HG02571 (cell line): ENCODE results near the gene ABL2.
"Not testable (repeated sequence)": the region's sequence is repeated elsewhere in the genome, so short reads cannot be mapped to it uniquely, and the experiment has no call there.

ENCODE experiments used
- ATAC-seq: cut with Tn5 transposase; IDR thresholded peaks from one replicate; pipeline ENCODE4 v1.9.1; 2021; ENCODE audit warnings: mild to moderate bottlenecking, moderate library complexity; ENCODE audit not compliant: unreplicated experiment

The ABL2 gene

DNA sequence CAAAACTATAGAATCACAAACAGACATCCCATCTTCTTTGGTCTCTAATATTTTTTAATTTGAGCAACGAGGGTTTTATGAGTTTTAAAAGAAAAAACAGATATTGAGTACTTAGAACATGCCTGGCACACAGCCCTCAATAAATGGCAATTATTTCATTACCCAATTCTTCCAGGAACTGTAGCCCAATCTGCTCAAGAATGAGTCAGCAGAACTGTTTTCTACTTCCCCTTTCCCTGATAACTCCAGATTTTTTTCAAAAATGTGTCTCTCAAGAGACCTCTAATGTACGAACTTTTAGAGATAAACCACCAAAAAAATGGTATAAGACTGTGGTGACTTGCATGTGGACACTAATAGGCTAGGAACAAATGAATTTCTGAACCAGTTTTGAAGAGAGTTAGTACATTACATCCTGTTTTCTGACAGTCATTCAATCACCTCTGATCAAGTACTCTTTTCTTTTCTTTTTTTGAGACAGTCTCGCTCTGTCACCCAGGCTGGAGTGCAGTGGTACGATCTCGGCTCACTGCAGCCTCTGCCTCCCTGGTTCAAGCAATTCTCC lies 11.5 kb downstream of the ABL2 start:
- no peak for ATAC-seq

DNA sequence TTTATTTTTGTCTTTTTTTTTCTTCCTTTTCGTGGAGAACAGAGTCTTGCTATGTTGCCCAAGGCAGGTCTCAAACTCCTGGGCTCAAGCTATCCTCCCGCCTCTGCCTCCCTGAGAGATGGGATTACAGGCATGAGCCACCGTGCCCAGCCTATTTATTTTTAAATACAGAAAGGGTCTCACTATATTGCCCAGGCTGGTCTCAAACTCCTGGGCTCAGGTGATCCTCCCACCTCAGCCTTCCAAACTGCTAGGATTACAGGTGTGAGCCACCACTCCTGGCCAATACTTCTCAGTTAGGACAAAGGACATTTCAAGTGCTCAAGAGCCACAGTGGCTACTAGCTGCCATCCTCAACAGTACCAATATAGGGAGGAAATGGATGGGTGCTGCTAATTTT lies 16.2 kb downstream of the ABL2 start:
- not testable (repeated sequence) for ATAC-seq

DNA sequence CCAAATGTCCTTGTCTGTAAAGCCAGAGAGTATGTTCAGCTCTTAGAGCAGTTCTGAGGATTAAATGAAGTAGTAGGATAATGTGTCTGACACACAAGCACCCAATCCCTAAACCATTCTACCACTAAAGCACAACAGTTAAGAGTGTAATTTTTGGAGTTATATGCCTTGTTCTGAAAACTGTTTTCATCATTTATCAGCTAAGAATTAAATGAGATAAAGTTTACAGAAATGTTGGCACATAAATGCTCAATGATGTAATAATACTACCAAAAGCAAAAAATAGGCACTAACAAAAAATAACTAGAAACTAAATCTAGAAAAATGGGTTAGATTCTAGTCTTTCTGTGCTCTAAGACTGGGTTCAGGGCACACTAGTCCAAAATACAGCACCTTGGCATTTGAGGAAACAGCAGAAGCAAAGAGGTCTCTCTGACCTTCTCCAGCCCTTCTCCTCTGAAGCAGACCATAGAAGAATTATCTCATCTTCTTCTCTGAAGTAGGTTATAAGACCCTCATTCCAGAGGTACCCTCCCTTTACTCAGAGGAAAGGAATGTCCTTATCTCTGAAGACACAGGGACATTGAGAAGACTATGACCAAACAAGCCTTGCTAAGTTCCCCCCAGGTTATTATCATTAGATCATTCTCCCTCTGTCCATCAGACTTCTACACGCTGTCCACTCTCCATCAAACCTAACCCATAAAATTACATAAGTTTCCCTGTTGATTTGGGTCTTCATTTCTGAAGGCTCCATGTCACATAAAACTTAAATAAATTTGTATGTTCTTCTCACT lies 20.6 kb downstream of the ABL2 start:
- ATAC-seq, result no peak

DNA sequence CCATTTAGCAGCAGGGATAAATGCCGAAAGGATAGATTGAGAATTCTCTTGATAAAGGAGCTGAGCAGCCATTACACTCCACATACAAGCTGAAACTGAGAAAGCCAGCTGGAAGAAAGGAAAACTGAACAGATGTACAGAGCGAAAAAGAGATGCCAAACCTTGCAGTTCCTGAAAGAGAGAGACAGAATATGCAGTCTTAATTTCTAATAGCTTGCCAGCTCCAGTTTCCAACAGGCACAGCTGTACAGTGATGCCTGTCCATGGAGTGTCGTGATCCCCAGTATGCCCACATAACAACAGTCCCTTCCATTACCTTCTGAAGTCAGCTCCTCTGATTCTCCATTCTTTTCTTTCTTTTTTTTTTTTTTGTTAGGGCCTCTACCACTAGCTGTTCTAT lies 22.7 kb downstream of the ABL2 start:
- no peak for ATAC-seq

DNA sequence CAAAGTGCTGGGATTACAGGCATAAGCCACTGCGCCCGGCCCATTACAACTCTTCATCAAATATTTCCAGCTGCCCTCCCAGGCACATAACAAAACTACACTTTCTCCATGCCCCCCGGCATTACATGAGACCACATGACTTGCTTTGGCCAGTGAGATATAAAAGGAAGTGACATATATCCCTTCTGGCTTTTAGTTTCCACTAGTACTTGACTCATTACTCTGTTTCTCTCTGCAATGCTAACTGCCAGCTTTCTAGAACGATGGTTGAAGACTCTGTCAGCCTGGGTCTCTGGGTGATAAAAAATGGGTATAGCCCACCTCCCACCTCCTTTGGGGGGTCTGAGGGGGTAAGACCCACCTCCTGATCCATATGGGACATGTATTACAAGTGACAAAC lies 24.2 kb downstream of the ABL2 start:
- ATAC-seq, result no peak

DNA sequence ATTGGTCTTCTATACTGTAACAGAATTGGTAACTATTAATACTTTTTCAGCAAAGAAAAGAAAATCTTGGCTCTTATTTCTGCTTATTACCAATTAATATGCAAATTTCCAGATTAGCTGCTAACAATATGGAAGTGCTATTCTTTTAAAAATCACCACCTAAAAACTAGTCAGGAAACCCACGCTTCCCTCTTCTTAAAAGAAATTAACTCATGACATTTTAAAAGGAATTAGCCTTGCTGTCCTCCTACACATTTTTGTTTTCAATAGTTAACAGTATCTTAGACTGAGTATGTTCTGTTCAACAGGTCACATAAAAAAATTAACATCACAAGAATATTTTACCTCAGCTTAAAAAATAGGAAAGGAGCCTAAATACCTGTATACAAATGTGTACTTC lies 27.3 kb downstream of the ABL2 start:
- ATAC-seq, result no peak

DNA sequence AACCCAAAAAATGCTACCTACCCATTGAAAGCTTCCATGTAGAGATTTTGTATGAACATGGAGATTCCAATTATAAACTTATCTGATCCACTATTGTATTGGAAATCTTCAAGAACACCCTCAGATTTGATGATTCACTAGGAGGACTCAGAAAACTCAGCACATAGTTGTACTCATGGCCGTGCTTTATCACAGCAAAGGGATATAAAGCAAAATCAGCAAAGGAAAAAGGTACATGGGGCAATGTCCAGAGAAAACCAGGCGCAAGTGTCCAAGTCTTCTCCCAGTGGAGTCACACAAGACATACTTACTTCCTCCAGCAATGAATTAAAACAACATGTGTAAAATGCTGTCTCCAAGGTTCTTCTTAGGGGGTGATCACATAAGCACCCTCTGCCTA lies 28.9 kb downstream of the ABL2 start:
- no peak for ATAC-seq

DNA sequence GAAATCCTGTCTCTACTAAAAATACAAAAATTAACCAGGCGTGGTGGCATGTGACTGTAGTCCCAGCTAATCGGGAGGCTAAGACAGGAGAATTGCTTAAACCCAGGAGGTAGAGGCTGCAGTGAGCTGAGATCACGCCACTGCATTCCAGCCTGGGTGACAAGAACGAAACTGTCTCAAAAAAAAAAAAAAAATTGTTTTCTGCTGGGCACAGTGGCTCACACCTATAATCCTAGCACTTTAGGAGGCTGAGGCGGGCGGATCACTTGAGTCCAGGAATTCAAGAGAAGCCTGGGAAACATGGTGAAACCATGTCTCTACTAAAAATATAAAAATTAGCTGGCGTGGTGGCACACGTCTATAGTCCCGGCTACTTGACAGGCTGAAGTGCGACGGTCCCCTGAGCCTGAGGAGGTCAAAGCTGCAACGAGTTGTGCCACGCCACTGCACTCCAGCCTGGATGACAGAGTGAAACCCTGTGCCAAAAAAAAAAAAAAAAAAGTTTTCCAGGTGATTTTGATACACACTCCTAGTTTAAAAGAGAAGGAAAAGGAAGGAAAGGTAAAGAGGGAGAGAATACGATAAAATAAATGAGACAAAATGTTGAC lies 31.7 kb downstream of the ABL2 start:
- no peak for ATAC-seq

DNA sequence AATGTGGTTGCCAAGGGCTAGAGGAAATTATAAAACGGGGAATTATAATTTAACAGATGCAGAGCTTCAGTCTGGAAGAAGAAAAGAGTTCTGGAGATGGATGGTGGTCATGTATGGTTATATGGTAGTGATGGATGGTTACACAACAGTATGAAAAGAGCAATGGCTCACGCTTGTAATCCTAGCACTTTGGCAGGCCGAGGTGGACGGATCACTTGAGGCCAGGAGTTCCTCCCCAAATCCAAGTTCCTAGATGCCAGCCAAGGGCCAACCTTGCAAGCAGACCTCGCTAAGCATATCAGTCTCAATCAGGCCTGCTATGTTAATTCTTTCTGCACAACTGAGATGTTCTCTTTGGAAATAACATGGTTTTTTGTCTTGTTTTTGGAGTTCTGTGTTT lies 33.6 kb downstream of the ABL2 start:
- ATAC-seq, result not testable (repeated sequence)

DNA sequence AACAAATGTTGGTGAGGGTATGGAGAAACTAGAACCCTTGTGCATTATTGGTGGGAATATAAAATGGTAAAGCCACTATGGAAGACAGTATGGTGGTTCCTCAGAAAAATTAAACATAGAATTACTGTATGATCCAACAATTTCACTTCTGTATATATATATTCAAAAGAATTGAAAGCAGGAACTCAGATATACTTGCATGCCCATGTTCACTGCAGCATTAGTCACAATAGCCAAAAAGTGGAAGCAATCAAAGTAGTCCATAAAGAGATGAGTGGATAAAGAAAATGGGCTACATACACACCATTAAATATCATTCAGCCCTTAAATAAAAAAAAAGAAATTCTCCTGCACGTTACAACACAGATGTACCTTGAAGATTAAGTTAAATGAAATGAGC lies 34.1 kb downstream of the ABL2 start:
- ATAC-seq, result no peak

DNA sequence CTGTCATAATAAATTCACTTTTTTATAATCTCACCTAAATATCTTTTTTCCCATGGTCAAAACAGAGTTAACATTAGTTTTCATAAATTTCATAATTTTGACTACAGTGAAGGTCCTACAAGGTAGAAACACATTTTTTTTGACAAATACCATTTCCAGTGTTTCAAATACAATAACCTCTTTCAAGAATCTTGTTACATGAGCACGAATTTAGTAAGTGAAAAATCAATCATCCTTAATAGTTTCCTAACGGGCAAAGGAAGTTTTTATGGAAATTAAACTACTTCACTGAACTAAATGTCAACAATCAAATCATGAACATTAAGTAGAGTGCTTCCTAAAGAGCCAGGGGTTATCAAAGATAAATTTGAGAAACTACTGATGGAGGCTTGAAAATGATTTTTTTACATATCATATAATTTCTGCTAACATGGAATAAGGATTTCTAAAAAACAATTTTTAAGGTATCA lies 35.4 kb downstream of the ABL2 start:
- ATAC-seq, result no peak

DNA sequence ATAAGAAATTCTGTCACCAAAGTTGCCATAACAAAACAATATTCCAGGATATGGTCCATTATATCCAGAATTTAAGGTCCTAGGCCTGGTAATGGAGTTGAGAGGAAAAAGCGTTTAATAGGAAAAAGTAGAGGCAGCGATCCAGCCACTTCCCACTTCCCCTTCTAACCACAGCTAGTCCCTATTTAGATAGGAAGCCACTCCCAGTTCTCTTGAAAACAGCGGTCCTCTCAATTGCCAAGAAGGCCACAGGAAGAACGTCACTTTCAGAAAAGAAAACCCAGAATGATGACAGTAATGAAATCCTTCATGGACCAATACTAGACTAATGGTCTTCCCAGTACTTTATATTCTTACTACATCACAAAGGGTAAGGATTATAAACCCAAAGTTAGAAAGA lies 38.6 kb downstream of the ABL2 start:
- no peak for ATAC-seq

DNA sequence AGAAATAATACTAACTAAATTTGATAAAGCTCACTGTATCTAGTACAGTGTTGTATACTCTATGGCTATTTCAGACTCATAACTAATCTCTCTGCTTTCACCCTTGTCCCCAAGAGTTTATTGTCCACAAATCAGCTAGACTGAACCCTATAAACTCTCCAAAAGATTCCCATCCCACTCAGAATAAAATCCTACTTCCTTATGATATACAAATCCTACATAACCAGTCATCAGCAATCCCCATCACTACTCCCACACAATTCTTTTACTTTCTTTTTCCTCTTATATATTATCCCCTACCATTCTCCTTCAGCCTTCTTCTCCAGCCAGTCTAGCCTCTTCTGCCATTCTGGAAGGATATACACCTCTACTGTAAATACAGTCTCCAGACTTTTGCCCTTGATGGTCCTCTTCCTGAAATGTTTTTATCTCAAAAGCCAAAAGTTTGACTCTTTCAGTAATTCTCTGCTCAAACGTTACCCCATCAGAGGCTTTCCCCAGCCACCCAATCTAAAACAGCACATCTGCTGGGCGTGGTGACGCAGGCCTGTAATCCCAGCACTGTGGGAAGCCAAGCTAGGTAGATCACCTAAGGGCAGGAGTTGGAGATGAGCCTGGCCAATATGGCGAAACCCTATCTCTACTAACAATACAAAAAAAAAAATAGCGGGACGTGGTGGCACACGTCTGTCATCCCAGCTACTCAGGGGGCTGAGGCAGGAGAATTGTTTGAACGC lies 41.6 kb downstream of the ABL2 start:
- no peak for ATAC-seq

DNA sequence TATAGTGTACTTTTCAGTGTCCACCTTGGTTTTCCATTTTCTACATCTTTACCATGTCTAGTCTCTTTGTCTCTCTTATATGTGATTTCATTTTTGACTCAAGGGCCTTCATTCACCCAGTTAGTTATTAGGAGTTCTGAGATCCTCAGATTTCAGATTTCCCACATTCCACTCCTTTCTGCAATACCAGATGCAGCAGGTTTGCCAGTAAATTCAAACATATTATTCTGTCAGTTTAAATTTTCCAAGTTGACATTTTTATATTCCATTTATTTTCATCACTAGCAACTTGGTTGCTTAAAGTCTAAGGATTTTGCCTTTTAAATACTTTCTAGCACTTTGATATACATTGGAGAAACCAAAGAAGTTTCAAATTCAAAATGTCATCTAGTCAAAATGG lies 42.4 kb downstream of the ABL2 start:
- ATAC-seq, result no peak

DNA sequence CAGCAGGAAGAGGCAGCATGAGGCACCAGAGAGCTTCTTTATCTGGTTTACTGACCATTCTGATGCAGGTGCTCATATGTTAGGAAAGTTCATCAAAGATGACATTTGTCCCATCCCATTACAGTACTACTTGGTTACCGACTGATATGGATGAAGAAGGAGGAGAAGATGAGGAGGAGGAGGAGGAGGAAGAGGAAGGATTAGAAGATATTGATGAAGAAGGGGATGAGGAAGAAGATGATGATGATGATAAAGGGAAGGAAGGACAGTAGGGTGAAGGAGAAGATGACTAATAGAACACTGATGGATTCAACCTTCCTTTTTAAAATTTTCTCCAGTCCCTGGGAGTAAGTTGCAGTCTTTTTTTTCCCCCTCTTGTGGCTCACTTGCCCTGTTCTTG lies 45.1 kb downstream of the ABL2 start:
- ATAC-seq, result no peak

DNA sequence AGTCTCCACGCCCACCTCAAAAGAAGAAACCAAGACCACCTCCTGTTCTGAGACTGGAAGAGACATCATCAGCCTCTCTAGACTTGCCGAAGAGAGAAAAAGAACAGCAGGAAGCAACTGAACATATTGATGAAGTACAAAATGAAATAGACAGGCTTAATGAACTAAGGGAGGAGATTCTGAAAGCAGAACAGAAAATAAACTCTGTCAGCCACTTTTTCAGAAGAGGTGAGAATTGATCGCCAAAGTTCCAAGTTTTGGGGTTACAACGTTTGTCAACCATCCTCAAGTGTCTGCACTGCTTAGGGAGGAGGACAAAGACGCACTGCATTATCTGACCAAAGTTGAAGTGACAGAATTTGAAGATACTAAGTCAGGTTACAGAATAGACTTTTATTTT lies 45.6 kb downstream of the ABL2 start:
- ATAC-seq, result no peak

DNA sequence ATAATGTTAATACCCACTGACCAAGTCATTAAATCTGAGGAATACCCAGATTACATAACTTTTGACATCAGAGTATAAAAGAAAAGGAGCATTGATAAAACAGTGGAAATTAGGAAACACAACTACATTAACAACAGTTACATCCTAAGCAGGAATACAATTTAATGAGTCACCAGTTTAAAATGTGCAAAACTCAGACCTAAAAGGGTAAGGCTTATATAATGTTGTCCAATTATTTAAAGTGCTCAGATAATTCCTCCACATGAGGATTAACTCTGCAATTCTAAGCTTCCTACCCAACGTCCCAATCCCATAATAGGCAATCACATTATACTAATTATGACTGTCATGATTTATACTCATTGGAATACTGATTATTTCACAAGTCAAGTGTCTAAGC lies 50.5 kb downstream of the ABL2 start:
- ATAC-seq, result no peak

DNA sequence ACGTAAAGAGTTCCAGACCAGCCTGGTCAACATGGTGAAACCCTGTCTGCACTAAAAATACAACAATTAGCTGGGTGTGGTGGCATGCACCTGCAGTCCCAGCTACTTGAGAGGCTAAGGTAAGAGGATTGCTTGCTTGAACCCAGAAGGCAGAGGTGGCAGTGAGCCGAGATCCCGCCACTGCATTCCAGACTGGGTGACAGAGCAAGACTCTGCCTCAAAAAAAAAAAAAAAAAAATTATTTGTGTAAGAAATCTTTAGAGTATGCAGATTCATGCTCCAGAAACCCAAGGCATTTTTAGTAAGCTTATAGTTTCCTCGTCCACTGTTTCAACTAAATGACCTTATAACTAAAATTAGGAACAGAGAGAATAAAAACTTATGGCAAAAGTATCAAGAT lies 51.3 kb downstream of the ABL2 start:
- no peak for ATAC-seq

DNA sequence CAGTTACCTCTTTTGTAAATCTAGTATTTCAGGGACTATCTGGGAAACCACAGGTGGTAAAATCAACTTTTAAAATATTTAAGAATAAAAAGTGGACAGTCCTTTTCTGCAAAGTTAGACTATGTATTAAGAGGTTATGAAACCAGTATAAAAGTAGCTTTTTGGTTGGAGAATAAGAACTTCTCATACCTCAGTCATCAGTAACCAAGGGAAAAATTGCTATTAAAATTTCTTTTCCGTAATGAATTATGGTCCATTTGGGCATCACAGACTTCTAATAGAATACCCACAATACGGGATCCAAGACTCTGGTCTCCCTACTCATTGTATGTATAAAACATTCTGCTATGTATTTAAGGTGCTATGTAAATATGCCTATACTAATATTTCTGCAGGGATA lies 51.9 kb downstream of the ABL2 start:
- no peak for ATAC-seq

DNA sequence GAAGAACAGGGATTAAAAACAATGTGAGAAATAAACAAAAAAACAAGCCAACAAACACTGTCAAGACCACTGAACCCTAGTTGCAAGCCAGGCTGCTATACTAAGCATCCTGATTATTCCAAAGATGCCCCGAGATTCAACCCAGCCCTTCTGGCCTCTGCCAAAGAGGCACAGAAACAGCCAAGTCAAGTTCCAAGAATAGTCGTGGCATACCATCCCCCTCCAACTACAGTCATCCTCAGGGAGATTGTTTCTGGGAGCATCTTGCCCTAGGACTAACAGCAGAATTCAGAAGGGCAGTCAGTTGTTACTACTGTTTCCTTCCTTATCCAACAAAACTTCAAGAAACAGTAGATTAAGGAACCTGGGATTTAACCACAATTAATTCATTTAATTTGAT lies 52.3 kb downstream of the ABL2 start:
- ATAC-seq, result no peak

DNA sequence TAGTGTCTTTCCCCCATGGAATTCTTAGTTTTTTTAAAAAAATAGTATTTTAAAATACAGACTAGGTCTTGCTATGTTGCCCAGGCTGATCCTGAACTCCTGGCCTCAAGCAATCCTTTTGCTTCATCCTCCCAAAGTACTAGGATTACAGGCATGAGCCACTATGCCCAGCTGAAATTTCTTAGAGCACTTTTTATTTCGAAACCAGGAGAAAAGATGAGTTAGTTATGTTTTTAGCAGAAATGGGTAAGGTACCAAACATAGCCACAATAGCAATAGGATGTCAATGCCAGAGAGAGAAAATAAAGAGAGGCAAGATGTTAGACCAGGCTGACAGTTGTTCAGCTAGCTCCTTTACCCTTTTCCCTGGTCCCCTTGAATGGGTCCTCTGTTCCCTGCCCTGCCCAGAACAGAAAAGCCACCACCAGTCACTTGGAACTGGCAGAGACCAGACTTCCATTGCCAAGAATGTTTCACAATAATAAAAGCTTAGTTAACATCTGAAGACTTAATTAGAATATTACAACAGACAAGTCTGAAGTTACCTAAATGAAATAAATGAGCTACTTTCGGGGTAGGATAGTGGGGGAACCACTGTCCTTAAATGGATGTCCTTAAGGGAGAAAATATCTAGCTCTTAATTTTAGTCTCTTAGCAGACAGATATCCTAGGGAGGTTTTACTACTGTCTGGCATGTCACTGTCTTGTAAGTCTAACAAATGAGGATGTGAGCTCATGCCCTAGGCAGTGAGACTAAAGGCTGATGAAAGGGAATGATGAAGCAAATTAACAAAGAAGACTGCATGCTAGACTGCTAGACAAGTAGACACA lies 54.3 kb downstream of the ABL2 start:
- no peak for ATAC-seq
